AG09319 (cell line): ENCODE data around the gene SOWAHA.

ENCODE experiments used
- DNase-seq: peaks from one replicate; pipeline ENCODE4 v3.0.0-alpha.2; 2010; ENCODE audit warnings: low read depth; ENCODE audit errors: extremely low read depth
- TF ChIP-seq, protein P1 (sequence below): IDR thresholded peaks from 2 replicates; pipeline ENCODE4 v1.5.1; 2011; ENCODE audit warnings: low read depth, mild to moderate bottlenecking, inconsistent platforms, low read length, moderate library complexity

The SOWAHA gene

GRCh38 chr5:132767150-132767549 lies 46.0 kb upstream of the SOWAHA start:
- no peak for DNase-seq
- TF ChIP-seq, protein P1, sequence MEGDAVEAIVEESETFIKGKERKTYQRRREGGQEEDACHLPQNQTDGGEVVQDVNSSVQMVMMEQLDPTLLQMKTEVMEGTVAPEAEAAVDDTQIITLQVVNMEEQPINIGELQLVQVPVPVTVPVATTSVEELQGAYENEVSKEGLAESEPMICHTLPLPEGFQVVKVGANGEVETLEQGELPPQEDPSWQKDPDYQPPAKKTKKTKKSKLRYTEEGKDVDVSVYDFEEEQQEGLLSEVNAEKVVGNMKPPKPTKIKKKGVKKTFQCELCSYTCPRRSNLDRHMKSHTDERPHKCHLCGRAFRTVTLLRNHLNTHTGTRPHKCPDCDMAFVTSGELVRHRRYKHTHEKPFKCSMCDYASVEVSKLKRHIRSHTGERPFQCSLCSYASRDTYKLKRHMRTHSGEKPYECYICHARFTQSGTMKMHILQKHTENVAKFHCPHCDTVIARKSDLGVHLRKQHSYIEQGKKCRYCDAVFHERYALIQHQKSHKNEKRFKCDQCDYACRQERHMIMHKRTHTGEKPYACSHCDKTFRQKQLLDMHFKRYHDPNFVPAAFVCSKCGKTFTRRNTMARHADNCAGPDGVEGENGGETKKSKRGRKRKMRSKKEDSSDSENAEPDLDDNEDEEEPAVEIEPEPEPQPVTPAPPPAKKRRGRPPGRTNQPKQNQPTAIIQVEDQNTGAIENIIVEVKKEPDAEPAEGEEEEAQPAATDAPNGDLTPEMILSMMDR = no peak

DNA sequence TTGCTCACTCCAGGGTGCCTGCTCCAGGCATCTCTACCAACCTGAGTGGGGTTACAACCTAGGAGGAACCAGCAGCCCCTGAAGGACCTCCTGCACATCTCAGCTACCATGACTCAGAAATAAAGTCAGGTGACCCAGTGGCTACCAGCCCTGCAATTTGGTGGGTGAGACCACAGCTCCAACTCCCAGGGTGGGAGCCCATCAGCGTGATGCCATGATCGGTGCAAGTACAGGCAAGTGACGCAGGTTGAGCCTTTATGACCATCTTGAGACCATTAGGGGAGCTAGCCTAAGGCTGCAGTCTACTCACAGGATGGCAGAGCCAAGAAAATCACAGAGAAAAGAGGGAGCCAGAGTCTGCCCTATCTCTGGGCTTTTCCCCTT lies 44.6 kb upstream of the SOWAHA start:
- TF ChIP-seq, protein P1 = no peak
- DNase-seq = no peak

GRCh38 chr5:132770476-132771159 lies 42.5 kb upstream of the SOWAHA start:
- no peak for DNase-seq
- TF ChIP-seq, protein P1 = no peak

- TF ChIP-seq, protein P1 = no peak
- peak; percentile 35 for DNase-seq
These were observed 41.6 kb upstream of the SOWAHA start for GRCh38 chr5:132771503-132771998.

DNA sequence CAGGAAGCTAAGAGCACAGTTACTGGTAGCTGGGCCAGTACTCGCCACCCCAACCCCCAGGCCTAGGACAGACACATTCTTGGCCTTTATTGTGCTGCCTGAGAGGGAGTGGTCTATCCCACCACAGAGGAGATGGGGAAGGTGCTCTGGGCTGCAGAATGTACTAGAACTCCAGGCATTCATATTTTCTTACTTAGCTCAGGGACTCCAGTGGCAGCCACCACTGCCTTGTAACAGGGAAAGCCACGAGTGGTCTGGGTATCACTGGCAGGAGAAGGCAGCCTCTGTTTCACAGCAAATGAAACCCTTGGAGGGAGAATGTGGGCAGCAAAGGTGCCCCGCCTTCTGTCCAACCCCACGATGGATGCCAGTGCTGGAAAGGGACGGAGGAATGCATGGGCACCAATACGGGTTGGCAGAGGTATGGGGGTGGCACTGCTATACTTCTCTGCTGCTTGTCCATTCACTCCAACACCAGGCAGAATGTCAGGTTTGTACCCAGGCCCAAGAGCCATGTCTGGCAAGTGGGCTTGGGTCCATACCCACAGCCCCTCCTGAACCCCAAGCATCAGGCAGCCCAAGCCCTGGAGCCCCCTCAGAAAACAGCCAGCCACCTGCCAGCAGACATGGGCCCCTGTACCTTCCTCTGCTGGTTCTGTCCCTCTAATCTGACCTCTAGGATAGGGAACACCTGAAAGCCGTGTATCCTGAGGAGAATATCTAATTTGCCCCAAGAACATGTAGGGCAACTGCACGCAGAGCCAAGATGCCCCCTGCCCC lies 40.6 kb upstream of the SOWAHA start:
- TF ChIP-seq, protein P1 = no peak

GRCh38 chr5:132773114-132773513 lies 40.0 kb upstream of the SOWAHA start:
- no peak for DNase-seq
- TF ChIP-seq, protein P1 = no peak

More for the DNA sequence above, 40.6 kb upstream of the SOWAHA start:
- DNase-seq = no peak

GRCh38 chr5:132773601-132774355 lies 39.3 kb upstream of the SOWAHA start:
- TF ChIP-seq, protein P1 = no peak
- DNase-seq = no peak
